Neural progenitor cell (in vitro differentiated cells): ENCODE data around the gene SEMA7A. TPM values are rescaled to one million over a fixed set of nuclear protein-coding genes. Genes with fewer than 3 reads are reported as not detected.

Experiments
- microRNA-seq: library from miRNA; unstranded; fragments of <30 nt; microRNA quantifications from one replicate; pipeline ENCODE4, GENCODE V29; 2016
- small RNA-seq: library from RNA; depleted of rRNA; stranded (forward); fragments of <200 nt; gene quantifications from one replicate; pipeline ENCODE3, GENCODE V24; 2015
- total RNA-seq: library from RNA; depleted of rRNA; stranded (reverse); fragments of >200 nt; gene quantifications from 2 replicates; pipeline ENCODE4 v1.2.3, GENCODE V29; 2015; ENCODE audit warnings: low replicate concordance

The SEMA7A gene
- total RNA-seq, 1 donor from 2014 or later: 3.5 TPM

Small RNA genes within 50 kb of the gene (microRNA-seq; reads per million reads assigned to microRNA genes)
- not detected for gene MIR6881

Small RNA genes within 50 kb of the gene (small RNA-seq; reads per million reads assigned to genes)
- not detected for gene MIR6881

Other genes starting within 250 kb of the SEMA7A start
- gene STRA6, start 231.2 kb downstream of the SEMA7A start, total RNA-seq: 3.1 and 5.9 TPM in 2 replicates
- gene CCDC33, start 197.6 kb downstream of the SEMA7A start, total RNA-seq: 1.9 TPM in 1 of 2 replicates, not detected in the other
- 0.99 and 1.1 TPM in 2 replicates for gene CYP11A1, start 66.3 kb downstream of the SEMA7A start, total RNA-seq
- gene UBL7, start 27.2 kb upstream of the SEMA7A start, total RNA-seq: 60.4 and 69.3 TPM in 2 replicates
- 31.5 and 72.4 TPM in 2 replicates for gene ARID3B, start 107.3 kb upstream of the SEMA7A start, total RNA-seq
- 66.1 and 106 TPM in 2 replicates for gene CLK3, start 181.9 kb upstream of the SEMA7A start, total RNA-seq